Caco-2 (cell line): Measurements from ENCODE around the gene KRT81. TPM values are rescaled to one million over a fixed set of nuclear protein-coding genes. Genes with fewer than 3 reads are reported as not detected.

ENCODE experiments used
- BruUV-seq: library from RNA; stranded (reverse); fragments of 400-500 nt; replicated peaks from 2 replicates; lab custom pipeline; 2021; lab: Mats Ljungman, UMichigan
- CTCF ChIA-PET: fragments of 300-600 bp; sonication (Branson Sonifier 250); formaldehyde crosslinking; loops from one replicate; lab custom pipeline; 2022; ENCODE audit warnings: antibody characterized with exemption; lab: Charles Lee
- POLR2A ChIA-PET: fragments of 300-600 bp; sonication (Branson Sonifier 250); formaldehyde crosslinking; loops from one replicate; lab custom pipeline; 2022; ENCODE audit warnings: antibody characterized with exemption; lab: Charles Lee
- DNase-seq, 2 experiments: peaks; one replicate each; pipeline versions ENCODE4 v3.0.0 to v3.0.0-alpha.2; 2020 to 2022
- H3K27me3 ChIP-seq: replicated peaks from 2 replicates; pipeline ENCODE4 v1.6.0; 2011; ENCODE audit warnings: low read length; ENCODE audit not compliant: control insufficient read depth, insufficient read depth
- H3K36me3 ChIP-seq: 2 replicates; pipeline ENCODE4 v1.5.1; 2011; ENCODE audit warnings: low read length; ENCODE audit not compliant: control insufficient read depth, insufficient read depth
- H3K4me1 ChIP-seq: fragments of 250-450 bp; sonication (Bioruptor Pico); 2 replicates; pipeline ENCODE4 v1.5.1; 2020; ENCODE audit warnings: mild to moderate bottlenecking
- H3K4me3 ChIP-seq: 2 replicates; pipeline ENCODE4 v1.5.1; 2011; ENCODE audit warnings: low read depth, mild to moderate bottlenecking, control low read depth, low read length
- H3K9me3 ChIP-seq: fragments of 250-450 bp; sonication (Bioruptor Pico); 2 replicates; pipeline ENCODE4 v1.5.1; 2020; ENCODE audit warnings: mild to moderate bottlenecking, moderate library complexity
- H3K27ac Mint-ChIP-seq: one replicate; pipeline ENCODE4 v1.8.0; 2022; ENCODE audit warnings: mixed read lengths; ENCODE audit not compliant: unreplicated experiment
- H3K27me3 Mint-ChIP-seq: one replicate; pipeline ENCODE4 v1.8.0; 2022; ENCODE audit warnings: mixed read lengths; ENCODE audit not compliant: insufficient read depth, unreplicated experiment
- H3K36me3 Mint-ChIP-seq: one replicate; pipeline ENCODE4 v1.8.0; 2022; ENCODE audit warnings: mild to moderate bottlenecking, mixed read lengths; ENCODE audit not compliant: insufficient read depth, unreplicated experiment
- H3K4me1 Mint-ChIP-seq: one replicate; pipeline ENCODE4 v1.8.0; 2022; ENCODE audit warnings: low read depth, mixed read lengths; ENCODE audit not compliant: unreplicated experiment
- H3K4me3 Mint-ChIP-seq: one replicate; pipeline ENCODE4 v1.8.0; 2022; ENCODE audit warnings: mild to moderate bottlenecking, moderate library complexity, mixed read lengths; ENCODE audit not compliant: unreplicated experiment
- H3K9me3 Mint-ChIP-seq: one replicate; pipeline ENCODE4 v1.8.0; 2022; ENCODE audit warnings: mixed read lengths; ENCODE audit not compliant: unreplicated experiment
- intact Hi-C: fragments of 100-400 bp; cut with micrococcal nuclease; formaldehyde crosslinking; loops from one replicate; pipeline ENCODE4 v1.10.0; 2022; ENCODE audit not compliant: unreplicated experiment
- total RNA-seq: library from RNA; stranded (reverse); gene quantifications from 2 replicates; pipeline ENCODE4 v1.2.3, GENCODE V29; 2022
- TF ChIP-seq, protein P1 (sequence below), 2 experiments: fragments of 200-600 bp in 1 of 2; IDR thresholded peaks; 1 replicate in 1 of 2; 2 replicates in 1 of 2; pipeline versions ENCODE4 v1.5.1 to v1.8.0; 2011 to 2022; ENCODE audit warnings: antibody characterized with exemption in 1 of 2, control low read depth in 1 of 2, inconsistent platforms in 1 of 2, low read depth in 1 of 2, low read length in 1 of 2, mild to moderate bottlenecking in 1 of 2, moderate library complexity in 1 of 2; ENCODE audit not compliant: insufficient read depth in 1 of 2, severe bottlenecking in 1 of 2, unreplicated experiment in 1 of 2

The KRT81 gene
- total RNA-seq, 1 experiment from 2014 or later: 0.45 TPM

GRCh38 chr12:52314511-52314910 is 23.2 kb upstream of the KRT81 start:
- no peak overlapping the region for H3K4me3 ChIP-seq
- Mint-ChIP-seq H3K27me3 (no peaks in the 10 kb centered on the region), H3K4me1 (peaks cover 13% of the 10 kb centered on the region), H3K27ac (no peak overlapping the region), H3K9me3 (no peaks in the 10 kb centered on the region), H3K4me3 (no peak overlapping the region), H3K36me3 (no peaks in the 10 kb centered on the region)
- no peaks in the 10 kb centered on the region for H3K27me3 ChIP-seq
- H3K4me1 ChIP-seq: no peaks in the 10 kb centered on the region
- intact Hi-C loops: no loop called here
- H3K36me3 ChIP-seq: no peaks in the 10 kb centered on the region
- BruUV-seq: no TSS peak
- TF ChIP-seq, protein P1, sequence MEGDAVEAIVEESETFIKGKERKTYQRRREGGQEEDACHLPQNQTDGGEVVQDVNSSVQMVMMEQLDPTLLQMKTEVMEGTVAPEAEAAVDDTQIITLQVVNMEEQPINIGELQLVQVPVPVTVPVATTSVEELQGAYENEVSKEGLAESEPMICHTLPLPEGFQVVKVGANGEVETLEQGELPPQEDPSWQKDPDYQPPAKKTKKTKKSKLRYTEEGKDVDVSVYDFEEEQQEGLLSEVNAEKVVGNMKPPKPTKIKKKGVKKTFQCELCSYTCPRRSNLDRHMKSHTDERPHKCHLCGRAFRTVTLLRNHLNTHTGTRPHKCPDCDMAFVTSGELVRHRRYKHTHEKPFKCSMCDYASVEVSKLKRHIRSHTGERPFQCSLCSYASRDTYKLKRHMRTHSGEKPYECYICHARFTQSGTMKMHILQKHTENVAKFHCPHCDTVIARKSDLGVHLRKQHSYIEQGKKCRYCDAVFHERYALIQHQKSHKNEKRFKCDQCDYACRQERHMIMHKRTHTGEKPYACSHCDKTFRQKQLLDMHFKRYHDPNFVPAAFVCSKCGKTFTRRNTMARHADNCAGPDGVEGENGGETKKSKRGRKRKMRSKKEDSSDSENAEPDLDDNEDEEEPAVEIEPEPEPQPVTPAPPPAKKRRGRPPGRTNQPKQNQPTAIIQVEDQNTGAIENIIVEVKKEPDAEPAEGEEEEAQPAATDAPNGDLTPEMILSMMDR (IDR thresholded peaks at IDR 0.05; ENCODE audit: insufficient read depth in 1 of 2, low read depth in 1 of 2, low read length in 1 of 2, severe bottlenecking in 1 of 2, unreplicated experiment in 1 of 2): no peak
- ChIA-PET POLR2A (no interaction called here), CTCF (no interaction called here)
- no peak for DNase-seq
- no peaks in the 10 kb centered on the region for H3K9me3 ChIP-seq

GRCh38 chr12:52313926-52314325 is 22.6 kb upstream of the KRT81 start:
- ChIA-PET CTCF (no interaction called here), POLR2A (no interaction called here)
- no peaks in the 10 kb centered on the region for H3K36me3 ChIP-seq
- no peaks in the 10 kb centered on the region for H3K36me3 Mint-ChIP-seq
- DNase-seq: no peak
- TF ChIP-seq, protein P1 (IDR thresholded peaks at IDR 0.05; ENCODE audit: insufficient read depth in 1 of 2, low read depth in 1 of 2, low read length in 1 of 2, severe bottlenecking in 1 of 2, unreplicated experiment in 1 of 2): no peak
- no peak overlapping the region for H3K4me3 ChIP-seq
- no peaks in the 10 kb centered on the region for H3K9me3 Mint-ChIP-seq
- BruUV-seq: no TSS peak
- H3K4me1 Mint-ChIP-seq: peaks cover 13% of the 10 kb centered on the region
- H3K4me3 Mint-ChIP-seq: no peak overlapping the region
- no peaks in the 10 kb centered on the region for H3K27me3 ChIP-seq
- no peaks in the 10 kb centered on the region for H3K9me3 ChIP-seq
- intact Hi-C loops: no loop called here
- no peaks in the 10 kb centered on the region for H3K27me3 Mint-ChIP-seq
- H3K4me1 ChIP-seq: 0 out of 2 replicates have a peak, but pooled peaks cover 2% of the 10 kb centered on the region
- no peak overlapping the region for H3K27ac Mint-ChIP-seq

- Mint-ChIP-seq H3K36me3 (no peaks in the 10 kb centered on the region), H3K9me3 (no peaks in the 10 kb centered on the region), H3K27me3 (no peaks in the 10 kb centered on the region), H3K4me1 (peaks cover 13% of the 10 kb centered on the region), H3K27ac (no peak overlapping the region), H3K4me3 (no peak overlapping the region)
- Histone ChIP-seq H3K4me1 (0 out of 2 replicates have a peak, but pooled peaks cover 3% of the 10 kb centered on the region), H3K4me3 (no peak overlapping the region), H3K36me3 (no peaks in the 10 kb centered on the region), H3K9me3 (no peaks in the 10 kb centered on the region), H3K27me3 (no peaks in the 10 kb centered on the region)
- DNase-seq: no peak
- ChIA-PET CTCF (interaction anchor here (0.6 kb wide), 1 partner anchor 189 kb away, joined by 3 read pairs; no protein-coding TSS in a partner anchor), POLR2A (no interaction called here)
- TF ChIP-seq, protein P1 (IDR thresholded peaks at IDR 0.05; ENCODE audit: insufficient read depth in 1 of 2, low read depth in 1 of 2, low read length in 1 of 2, severe bottlenecking in 1 of 2, unreplicated experiment in 1 of 2): no peak
- intact Hi-C loops: no loop called here
- BruUV-seq: no TSS peak
Measured at GRCh38 chr12:52313461-52313860, 22.1 kb upstream of the KRT81 start.
